Naive thymus-derived CD4-positive, alpha-beta T cell (primary cell): ENCODE measurements around the gene IL18BP. TPM values are rescaled to one million over a fixed set of nuclear protein-coding genes. Genes with fewer than 3 reads are reported as not detected.
A peak's percentile ranks its signal among the peaks of the same experiment; 100 is the strongest.

ENCODE experiments used
- ATAC-seq: fragments of 150-1000 bp; cut with Tn5 transposase; 2 replicates; pipeline ENCODE4 v1.10.0; 2021; ENCODE audit warnings: mild to moderate bottlenecking, moderate library complexity
- CTCF ChIA-PET: fragments of 350-600 bp; sonication (Branson Sonifier 250); formaldehyde crosslinking; loops from one replicate; lab custom pipeline; 2021; ENCODE audit warnings: antibody characterized with exemption; lab: Charles Lee
- POLR2A ChIA-PET: fragments of 350-600 bp; sonication (Branson Sonifier 250); formaldehyde crosslinking; loops from one replicate; lab custom pipeline; 2021; ENCODE audit warnings: antibody characterized with exemption, inconsistent platforms; lab: Charles Lee
- DNase-seq, 9 donors: peaks; one replicate each; pipeline versions ENCODE4 v3.0.0 to v3.0.0-alpha.2; 2020 to 2022; ENCODE audit warnings: mixed read lengths in 1 of 9
- H3K27ac ChIP-seq: one replicate; pipeline ENCODE4 v1.7.0; 2013; ENCODE audit warnings: mild to moderate bottlenecking, low read depth, low read length, moderate library complexity
- H3K27me3 ChIP-seq, 2 donors: one replicate each; pipeline ENCODE4 v1.7.0; 2013; ENCODE audit warnings: low read length in 2 of 2, mild to moderate bottlenecking in 2 of 2, moderate library complexity in 2 of 2; ENCODE audit not compliant: control insufficient read depth in 2 of 2, insufficient read depth in 2 of 2
- H3K36me3 ChIP-seq, 3 experiments: 1 replicate in 2 of 3; 2 replicates in 1 of 3; pipeline ENCODE4 v1.7.0; 2013; ENCODE audit warnings: low read length in 3 of 3, mild to moderate bottlenecking in 3 of 3, moderate library complexity in 1 of 3; ENCODE audit not compliant: insufficient read depth in 3 of 3, control insufficient read depth in 2 of 3
- H3K4me1 ChIP-seq, 2 donors: one replicate each; pipeline ENCODE4 v1.7.0; 2013; ENCODE audit warnings: low read length in 2 of 2, mild to moderate bottlenecking in 2 of 2, moderate library complexity in 1 of 2; ENCODE audit not compliant: control insufficient read depth in 2 of 2, insufficient read depth in 2 of 2
- H3K4me3 ChIP-seq: 2 replicates; pipeline ENCODE4 v1.7.0; 2013; ENCODE audit warnings: mild to moderate bottlenecking, low read length
- H3K9me3 ChIP-seq, 3 experiments: 1 replicate in 2 of 3; 2 replicates in 1 of 3; pipeline ENCODE4 v1.7.0; 2013; ENCODE audit warnings: low read length in 3 of 3; ENCODE audit not compliant: control insufficient read depth in 2 of 3
- H3K27ac Mint-ChIP-seq, 9 donors: one replicate each; pipeline ENCODE4 v1.8.0; 2020 to 2022; ENCODE audit warnings: mixed read lengths in 9 of 9, mild to moderate bottlenecking in 8 of 9, moderate library complexity in 5 of 9, inconsistent platforms in 2 of 9
- H3K27me3 Mint-ChIP-seq, 5 donors: one replicate each; pipeline ENCODE4 v1.8.0; 2021 to 2022; ENCODE audit warnings: mixed read lengths in 5 of 5, mild to moderate bottlenecking in 1 of 5
- H3K36me3 Mint-ChIP-seq, 5 donors: one replicate each; pipeline ENCODE4 v1.8.0; 2020 to 2022; ENCODE audit warnings: mixed read lengths in 5 of 5, mild to moderate bottlenecking in 3 of 5, inconsistent platforms in 1 of 5
- H3K4me1 Mint-ChIP-seq, 7 donors: one replicate each; pipeline ENCODE4 v1.8.0; 2020 to 2022; ENCODE audit warnings: mixed read lengths in 7 of 7, mild to moderate bottlenecking in 3 of 7, inconsistent platforms in 1 of 7
- H3K4me3 Mint-ChIP-seq, 10 donors: one replicate each; pipeline ENCODE4 v1.8.0; 2020 to 2022; ENCODE audit warnings: mild to moderate bottlenecking in 10 of 10, mixed read lengths in 10 of 10, moderate library complexity in 6 of 10, inconsistent platforms in 2 of 10
- H3K9me3 Mint-ChIP-seq, 11 donors: one replicate each; pipeline ENCODE4 v1.8.0; 2020 to 2022; ENCODE audit warnings: mixed read lengths in 11 of 11, mild to moderate bottlenecking in 4 of 11, inconsistent platforms in 1 of 11, moderate library complexity in 1 of 11
- intact Hi-C, 2 donors: fragments of 100-400 bp; cut with micrococcal nuclease; formaldehyde crosslinking; loops; one replicate each; pipeline ENCODE4 v1.15.1; 2023
- polyA plus RNA-seq, 2 donors: library from polyadenylated mRNA; unstranded; fragments of 300-500 nt; fragmentation: Illumina TruSeq; gene quantifications; one replicate each; pipeline ENCODE4 v1.2.3, GENCODE V29; 2021
- total RNA-seq, 6 experiments: library from RNA in 5 of 6; stranded (reverse) in 5 of 6; gene quantifications; 1 replicate in 5 of 6; 2 replicates in 1 of 6; pipeline ENCODE4 v1.2.3 and lab custom pipeline; 2021 to 2026

The IL18BP gene
- total and polyA plus RNA-seq, 7 experiments from 2014 or later, result 14.4 to 30.2 (median 22.3) TPM

- POLR2A ChIA-PET, result no interaction called here
Measured at GRCh38 chr11:71964641-71965040, 34.1 kb upstream of the IL18BP start.

GRCh38 chr11:71971680-71972079, 27.0 kb upstream of the IL18BP start:
- H3K4me3 Mint-ChIP-seq, result no peak overlapping the region
- no peaks in the 10 kb centered on the region for H3K27me3 Mint-ChIP-seq
- DNase-seq (no peak), ATAC-seq (no peak)
- no peaks in the 10 kb centered on the region for H3K9me3 Mint-ChIP-seq
- Histone ChIP-seq H3K4me1 (no peaks in the 10 kb centered on the region), H3K4me3 (no peak overlapping the region), H3K27ac (no peak overlapping the region), H3K27me3 (no peaks in the 10 kb centered on the region), H3K36me3 (peaks cover 0 to 14% (median 0%) of the 10 kb centered on the region in 3 experiments), H3K9me3 (no peaks in the 10 kb centered on the region)
- intact Hi-C loops, result no loop called here
- no peaks in the 10 kb centered on the region for H3K4me1 Mint-ChIP-seq
- ChIA-PET CTCF (no interaction called here), POLR2A (no interaction called here)
- peaks cover 4 to 18% (median 9%) of the 10 kb centered on the region in 5 donors for H3K36me3 Mint-ChIP-seq
- peak overlapping the region in 1 of 9 donors; percentile 7 for H3K27ac Mint-ChIP-seq

More at GRCh38 chr11:71964641-71965040, 34.1 kb upstream of the IL18BP start:
- intact Hi-C loops, result no loop called here
- no peak for DNase-seq
- peaks cover 0 to 2% (median 0%) of the 10 kb centered on the region in 11 donors for H3K9me3 Mint-ChIP-seq
- no peaks in the 10 kb centered on the region for H3K4me1 ChIP-seq
- H3K4me3 ChIP-seq, result no peak overlapping the region
- no peak for ATAC-seq
- H3K36me3 Mint-ChIP-seq, result peaks cover 13 to 34% (median 23%) of the 10 kb centered on the region in 5 donors
- H3K27me3 ChIP-seq, result no peaks in the 10 kb centered on the region
- H3K4me1 Mint-ChIP-seq, result peaks cover 0 to 6% (median 0%) of the 10 kb centered on the region in 7 donors
- no peaks in the 10 kb centered on the region for H3K27me3 Mint-ChIP-seq
- no peak overlapping the region for H3K27ac Mint-ChIP-seq
- no peak overlapping the region for H3K27ac ChIP-seq
- H3K9me3 ChIP-seq, result no peaks in the 10 kb centered on the region
- peaks cover 0 to 35% (median 4%) of the 10 kb centered on the region in 3 experiments for H3K36me3 ChIP-seq
- CTCF ChIA-PET, result interaction anchor here (1.0 kb wide), 1 partner anchor 218 kb away, joined by 3 read pairs; no protein-coding TSS in a partner anchor
- H3K4me3 Mint-ChIP-seq, result no peak overlapping the region

- peaks cover 0 to 7% (median 0%) of the 10 kb centered on the region in 7 donors for H3K4me1 Mint-ChIP-seq
- no peaks in the 10 kb centered on the region for H3K27me3 ChIP-seq
- peaks cover 0 to 12% (median 3%) of the 10 kb centered on the region in 5 donors for H3K36me3 Mint-ChIP-seq
- H3K27ac ChIP-seq, result no peak overlapping the region
- H3K27me3 Mint-ChIP-seq, result no peaks in the 10 kb centered on the region
- H3K36me3 ChIP-seq, result peaks cover 0 to 9% (median 0%) of the 10 kb centered on the region in 3 experiments
- no peak for DNase-seq
- no peak for ATAC-seq
- CTCF ChIA-PET, result interaction anchor here (0.8 to 5.0 kb wide), 13 partner anchors 9 to 472 kb away, joined by 3 to 43 read pairs (median 4); no protein-coding TSS in a partner anchor
- no peaks in the 10 kb centered on the region for H3K9me3 Mint-ChIP-seq
- no peaks in the 10 kb centered on the region for H3K4me1 ChIP-seq
- POLR2A ChIA-PET, result no interaction called here
- no peak overlapping the region for H3K4me3 Mint-ChIP-seq
- intact Hi-C loops, result loop anchor here (2.0 to 5.0 kb wide), 4 partner anchors 51 to 471 kb away; partner anchors contain the start of gene CLPB (in 1 of the 2)
- H3K4me3 ChIP-seq, result no peak overlapping the region
- no peaks in the 10 kb centered on the region for H3K9me3 ChIP-seq
- H3K27ac Mint-ChIP-seq, result no peak overlapping the region
Measured at GRCh38 chr11:71976551-71976950, 22.2 kb upstream of the IL18BP start.

- Mint-ChIP-seq H3K4me3 (no peak overlapping the region), H3K4me1 (peaks cover 0 to 7% (median 0%) of the 10 kb centered on the region in 7 donors), H3K9me3 (no peaks in the 10 kb centered on the region), H3K27ac (no peak overlapping the region), H3K36me3 (peaks cover 0 to 14% (median 3%) of the 10 kb centered on the region in 5 donors), H3K27me3 (no peaks in the 10 kb centered on the region)
- ATAC-seq (no peak), DNase-seq (no peak)
- no peak overlapping the region for H3K4me3 ChIP-seq
- intact Hi-C loops, result loop anchor here (1.0 to 5.0 kb wide), 9 partner anchors 50 to 470 kb away; partner anchors contain the start of gene CLPB (in 2 of the 2)
- no peak overlapping the region for H3K27ac ChIP-seq
- ChIA-PET CTCF (interaction anchor here (0.8 to 5.0 kb wide), 21 partner anchors 9 to 472 kb away, joined by 3 to 43 read pairs (median 4); no protein-coding TSS in a partner anchor), POLR2A (no interaction called here)
- H3K4me1 ChIP-seq, result no peaks in the 10 kb centered on the region
- H3K36me3 ChIP-seq, result peaks cover 0 to 8% (median 0%) of the 10 kb centered on the region in 3 experiments
- no peaks in the 10 kb centered on the region for H3K9me3 ChIP-seq
- no peaks in the 10 kb centered on the region for H3K27me3 ChIP-seq
Measured at GRCh38 chr11:71977090-71977489, 21.6 kb upstream of the IL18BP start.

GRCh38 chr11:71977743-71978418, 20.8 kb upstream of the IL18BP start:
- CTCF ChIA-PET, result interaction anchor here (0.7 to 5.0 kb wide), 24 partner anchors 10 to 471 kb away, joined by 3 to 43 read pairs (median 4); partner anchors contain the start of gene IL18BP

GRCh38 chr11:71979094-71979493, 19.6 kb upstream of the IL18BP start:
- no peak for DNase-seq
- no peaks in the 10 kb centered on the region for H3K4me1 ChIP-seq
- Mint-ChIP-seq H3K9me3 (no peaks in the 10 kb centered on the region), H3K4me3 (no peak overlapping the region), H3K36me3 (peaks cover 0 to 26% (median 11%) of the 10 kb centered on the region in 5 donors), H3K27me3 (no peaks in the 10 kb centered on the region), H3K27ac (no peak overlapping the region), H3K4me1 (peaks cover 0 to 7% (median 0%) of the 10 kb centered on the region in 7 donors)
- ATAC-seq, result no peak
- ChIA-PET CTCF (interaction anchor here (0.6 to 5.0 kb wide), 10 partner anchors 9 to 469 kb away, joined by 3 to 43 read pairs (median 6); no protein-coding TSS in a partner anchor), POLR2A (interaction anchor here (1.7 kb wide), 1 partner anchor 36 kb away, joined by 5 read pairs; no protein-coding TSS in a partner anchor)
- no peak overlapping the region for H3K4me3 ChIP-seq
- H3K36me3 ChIP-seq, result peaks cover 0 to 9% (median 4%) of the 10 kb centered on the region in 3 experiments
- H3K27ac ChIP-seq, result no peak overlapping the region
- H3K27me3 ChIP-seq, result no peaks in the 10 kb centered on the region
- H3K9me3 ChIP-seq, result no peaks in the 10 kb centered on the region
- intact Hi-C loops, result loop anchor here (5.0 kb wide), 3 partner anchors 48 to 468 kb away; partner anchors contain the start of gene CLPB (in 1 of the 2)

More at GRCh38 chr11:71977743-71978418, 20.8 kb upstream of the IL18BP start:
- DNase-seq (peak in 6 of 9 donors; percentile 44 to 55 (median 47)), ATAC-seq (peak; percentile 74)
- intact Hi-C loops, result loop anchor here (1.0 to 5.0 kb wide), 9 partner anchors 49 to 469 kb away; partner anchors contain the start of gene CLPB (in 2 of the 2)
- POLR2A ChIA-PET, result interaction anchor here (1.7 kb wide), 1 partner anchor 37 kb away, joined by 5 read pairs; no protein-coding TSS in a partner anchor
- H3K4me1 Mint-ChIP-seq, result peaks cover 0 to 7% (median 0%) of the 10 kb centered on the region in 7 donors
- H3K36me3 ChIP-seq, result no peaks in the 10 kb centered on the region
- no peaks in the 10 kb centered on the region for H3K9me3 Mint-ChIP-seq
- H3K4me3 ChIP-seq, result no peak overlapping the region
- no peak overlapping the region for H3K4me3 Mint-ChIP-seq
- H3K9me3 ChIP-seq, result no peaks in the 10 kb centered on the region
- no peaks in the 10 kb centered on the region for H3K4me1 ChIP-seq
- no peaks in the 10 kb centered on the region for H3K27me3 ChIP-seq
- no peak overlapping the region for H3K27ac ChIP-seq
- H3K36me3 Mint-ChIP-seq, result peaks cover 0 to 17% (median 5%) of the 10 kb centered on the region in 5 donors
- H3K27ac Mint-ChIP-seq, result no peak overlapping the region
- H3K27me3 Mint-ChIP-seq, result no peaks in the 10 kb centered on the region
